HG03045 (cell line): ENCODE measurements around the gene ZIC2.
"Not testable (repeated sequence)": the region's sequence is repeated elsewhere in the genome, so short reads cannot be mapped to it uniquely, and the experiment has no call there.

ENCODE experiments used
- ATAC-seq: cut with Tn5 transposase; IDR thresholded peaks from one replicate; pipeline ENCODE4 v1.9.1; 2021; ENCODE audit warnings: mild to moderate bottlenecking, moderate library complexity; ENCODE audit not compliant: unreplicated experiment

Gene ZIC2

DNA sequence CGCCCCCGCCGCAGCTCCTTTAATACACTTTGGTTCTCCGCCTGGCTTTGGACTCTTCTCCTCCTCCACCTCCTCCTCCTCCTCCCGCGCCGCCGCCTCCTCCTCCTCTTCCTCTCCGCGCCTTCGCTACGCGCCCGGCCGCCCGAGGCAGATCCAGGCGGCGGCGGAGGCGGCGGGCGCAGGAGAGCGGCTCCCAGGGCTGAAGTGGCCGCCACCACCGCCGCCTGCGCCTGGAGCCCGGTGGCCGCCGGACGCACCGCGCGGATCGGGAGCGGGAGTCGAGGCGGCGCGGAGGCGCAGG, at the start of gene ZIC2:
ZIC2 (plus strand) TSS at position 50 of the 301 bp plus-strand sequence. CDS start 281 bp downstream, outside the sequence.
- ATAC-seq = no peak

GRCh38 chr13:99932912-99933311, 48.7 kb upstream of the ZIC2 start:
- ATAC-seq = no peak

DNA sequence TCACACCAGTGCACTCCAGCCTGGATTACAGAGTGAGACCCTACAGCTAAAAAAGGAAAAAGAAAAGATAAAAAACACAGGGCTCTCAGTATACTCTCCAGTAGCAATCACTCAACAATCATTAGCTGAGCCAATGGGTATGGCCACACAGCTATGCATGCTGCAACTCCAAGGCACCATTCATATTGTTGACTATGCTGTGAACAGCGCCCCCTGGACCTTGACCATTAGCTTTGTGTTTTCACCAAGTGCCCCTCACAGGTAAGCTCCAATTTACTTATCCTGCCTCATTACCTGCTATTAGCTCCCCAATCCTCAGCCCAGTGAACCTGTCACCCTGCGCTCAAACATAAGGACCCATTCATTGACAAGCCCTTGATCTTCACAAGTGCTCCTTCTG, 45.8 kb upstream of the ZIC2 start:
- no peak for ATAC-seq

DNA sequence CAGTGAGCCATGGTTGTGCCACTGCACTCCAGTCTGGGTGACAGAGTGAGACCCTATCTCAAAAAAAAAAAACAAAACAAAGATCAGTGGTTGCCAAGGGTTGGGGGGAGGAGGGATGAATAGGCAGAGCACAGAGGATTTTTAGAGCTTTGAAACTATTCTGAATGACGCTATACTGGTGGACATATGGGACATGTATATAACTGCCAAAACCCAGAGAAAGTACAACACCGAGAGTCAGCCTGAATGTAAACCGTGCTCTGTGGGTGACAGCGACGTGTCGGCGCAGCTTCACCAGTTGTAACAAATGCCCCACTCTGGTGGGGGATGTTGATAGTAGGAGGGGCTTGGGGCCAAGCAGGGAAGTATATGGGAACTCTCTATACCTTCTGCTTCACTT, 42.9 kb upstream of the ZIC2 start:
- ATAC-seq = no peak

DNA sequence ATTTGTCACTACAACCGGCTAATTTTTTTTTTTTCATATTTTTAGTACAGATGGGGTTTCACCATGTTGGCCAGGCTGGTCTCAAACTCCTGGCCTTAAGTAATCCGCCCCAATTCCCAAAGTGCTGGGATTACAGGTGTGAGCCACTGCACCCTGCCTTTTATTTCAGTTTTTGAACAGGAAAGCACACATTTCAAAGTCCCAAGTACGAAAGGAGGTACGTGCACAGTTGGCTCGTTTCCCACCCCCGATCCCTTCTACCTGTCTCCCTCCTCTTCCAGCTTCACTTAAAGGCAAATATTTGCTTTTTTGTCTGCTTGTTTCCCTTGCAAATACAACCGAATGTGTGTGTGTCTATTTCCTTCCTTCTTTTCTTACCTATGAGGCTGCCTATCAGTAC, 40.5 kb upstream of the ZIC2 start:
- ATAC-seq = no peak

- no peak for ATAC-seq
These were observed 39.7 kb upstream of the ZIC2 start for GRCh38 chr13:99941911-99942310.

DNA sequence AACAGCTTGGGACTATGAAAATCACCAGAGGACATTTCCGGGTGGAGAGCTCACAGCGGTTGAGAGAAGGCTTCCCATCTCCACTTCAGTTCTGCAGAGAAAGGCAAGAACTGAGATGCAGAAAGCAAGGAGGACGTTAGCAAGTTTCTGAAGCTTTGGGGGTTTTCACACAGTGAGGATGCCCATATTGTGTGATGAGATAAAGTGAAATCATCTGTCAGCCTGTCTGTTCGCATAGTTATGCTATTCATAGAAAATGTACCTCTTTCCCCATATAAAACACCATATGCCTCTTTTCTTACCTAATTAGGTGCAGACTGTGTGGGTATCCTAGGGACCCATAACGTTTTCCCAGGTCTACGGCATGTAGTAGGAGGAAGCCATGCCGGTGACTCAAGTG, 37.5 kb upstream of the ZIC2 start:
- ATAC-seq = no peak

- no peak for ATAC-seq
These were observed 37.0 kb upstream of the ZIC2 start for GRCh38 chr13:99944606-99945005.

GRCh38 chr13:99945515-99945914, 36.1 kb upstream of the ZIC2 start:
- ATAC-seq = not testable (repeated sequence)

GRCh38 chr13:99947666-99948065, 33.9 kb upstream of the ZIC2 start:
- ATAC-seq = no peak

GRCh38 chr13:99948411-99948810, 33.2 kb upstream of the ZIC2 start:
- no peak for ATAC-seq

DNA sequence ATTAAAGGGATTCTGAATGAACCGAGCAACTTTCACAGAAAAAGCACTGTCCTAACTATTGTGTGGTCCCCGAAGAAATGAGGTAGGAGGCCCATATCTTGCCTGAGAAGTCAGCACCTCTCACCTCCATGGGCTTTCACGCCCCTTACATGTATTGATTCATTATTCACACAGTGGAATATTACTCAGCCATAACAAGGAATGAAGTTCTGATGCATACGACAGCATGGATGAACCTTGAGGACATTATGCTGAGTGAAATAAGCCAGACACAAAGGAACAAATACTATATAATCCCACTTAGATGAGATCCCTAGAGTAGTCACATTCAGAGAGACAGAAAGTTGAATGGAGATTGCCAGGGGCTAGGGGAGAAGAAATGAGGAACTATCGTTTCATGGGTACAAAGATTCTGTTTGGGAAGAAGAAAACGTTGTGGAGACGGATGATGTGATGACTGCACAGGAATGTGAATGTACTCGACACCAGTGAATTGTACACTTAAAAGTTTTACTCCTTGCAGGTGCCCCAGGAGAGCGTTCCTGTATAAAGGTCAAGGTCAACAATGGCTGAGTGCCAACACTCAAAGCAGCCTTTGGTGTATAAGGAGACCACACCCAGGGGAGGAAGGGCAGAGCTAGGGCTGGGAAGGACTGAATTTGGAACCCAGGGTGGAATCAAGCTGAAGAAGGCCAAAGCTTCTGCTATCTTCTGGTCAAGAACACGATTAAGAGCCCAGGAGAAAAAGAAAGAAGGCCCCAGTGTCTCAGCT, 32.5 kb upstream of the ZIC2 start:
- ATAC-seq = no peak

- no peak for ATAC-seq
These were observed 31.7 kb upstream of the ZIC2 start for GRCh38 chr13:99949679-99950413.

- not testable (repeated sequence) for ATAC-seq
These were observed 29.9 kb upstream of the ZIC2 start for GRCh38 chr13:99951666-99952065.

GRCh38 chr13:99953138-99953755, 28.3 kb upstream of the ZIC2 start:
- no peak for ATAC-seq

GRCh38 chr13:99955107-99955746, 26.4 kb upstream of the ZIC2 start:
- ATAC-seq = no peak

- ATAC-seq = no peak
These were observed 25.7 kb upstream of the ZIC2 start for GRCh38 chr13:99955747-99956472.

DNA sequence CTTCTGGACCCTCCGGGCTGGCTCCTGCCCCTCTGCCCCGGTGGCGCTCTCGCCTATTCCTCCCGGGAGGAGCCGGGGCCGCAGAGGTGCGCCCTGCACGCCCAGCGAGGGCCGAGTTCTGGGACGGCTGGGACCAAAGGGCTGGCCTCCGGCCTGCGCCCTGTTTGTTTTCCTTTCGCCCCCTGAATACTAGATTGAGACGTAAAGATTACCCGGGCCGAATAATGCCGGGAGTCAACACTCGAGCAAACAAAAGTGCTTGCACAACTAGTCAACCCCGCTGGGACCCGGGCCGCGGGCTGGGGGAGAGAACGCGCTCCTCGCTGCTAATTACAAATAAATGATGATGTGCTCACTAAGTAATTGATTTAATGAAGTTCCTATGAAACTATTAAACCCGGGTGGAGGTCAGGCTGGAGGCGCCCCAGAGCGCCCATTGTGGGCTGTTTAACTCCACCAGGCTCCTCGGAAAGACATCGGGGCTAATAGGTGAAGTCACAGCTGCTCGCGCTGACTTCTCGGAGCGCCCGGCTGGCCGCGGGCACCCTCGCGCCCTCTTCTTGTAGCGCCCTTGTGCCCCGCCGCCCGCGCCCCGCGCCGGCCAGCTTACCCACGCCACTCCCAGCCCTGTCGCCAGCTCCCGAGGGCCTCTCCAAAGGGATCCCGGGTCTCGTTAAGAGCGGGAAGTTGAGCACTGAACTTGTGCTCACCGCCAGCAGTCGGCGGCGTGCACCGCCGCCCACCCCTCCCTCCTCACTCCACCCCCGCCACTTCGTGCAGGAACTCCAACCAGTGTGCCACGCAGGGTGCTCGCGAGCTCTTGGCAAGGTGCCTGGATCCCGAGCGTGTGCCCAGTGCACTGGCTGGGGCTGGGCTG, 24.9 kb upstream of the ZIC2 start:
- no peak for ATAC-seq

DNA sequence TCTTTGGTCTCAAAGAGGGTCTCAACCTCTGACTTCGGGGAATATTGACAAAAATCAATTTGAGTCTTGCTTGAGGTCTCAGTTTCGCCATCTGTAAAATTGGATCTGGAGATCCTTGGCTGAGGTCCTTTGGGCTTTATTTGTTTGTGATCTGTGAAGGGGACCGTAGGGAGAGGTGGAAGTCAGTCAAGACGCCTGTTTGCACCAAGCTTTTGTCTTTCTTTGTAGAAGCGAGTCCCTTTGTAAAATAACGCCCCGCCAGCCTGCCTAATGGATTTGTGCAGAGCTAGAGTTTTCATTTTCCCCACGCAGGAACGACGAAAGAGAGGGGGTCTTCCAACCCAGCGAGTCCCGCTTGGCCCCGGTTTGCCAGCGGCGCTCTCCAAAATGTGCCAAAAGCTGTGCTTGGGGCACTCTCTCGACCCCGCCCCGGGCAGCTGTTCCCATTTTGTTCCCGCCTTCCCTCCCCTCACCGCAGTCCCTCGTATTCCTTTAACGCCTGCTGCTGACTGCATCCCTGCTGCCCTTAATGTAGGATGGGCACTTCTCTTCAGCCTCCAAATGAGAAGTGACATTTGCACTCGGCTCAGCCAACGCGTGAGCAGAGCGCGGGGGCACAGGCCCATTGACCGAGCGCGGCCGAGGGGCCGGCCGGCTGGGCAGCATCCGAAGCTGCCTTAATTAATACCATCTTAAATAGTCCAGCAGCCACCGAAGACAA, 23.0 kb upstream of the ZIC2 start:
- no peak for ATAC-seq
